Smooth muscle cell (in vitro differentiated cells): ENCODE data around the gene FMNL1. TPM values are rescaled to one million over a fixed set of nuclear protein-coding genes. Genes with fewer than 3 reads are reported as not detected.

Experiments used
- DNase-seq: peaks from one replicate; lab custom pipeline; 2025; ENCODE audit not compliant: unreplicated experiment; lab: John Stamatoyannopoulos, UW
- H2AFZ ChIP-seq: fragments of 200-600 bp; sonication (generic); 2 replicates; pipeline ENCODE4 v1.6.0; 2016; ENCODE audit warnings: antibody characterized with exemption, low read depth, mild to moderate bottlenecking
- H3F3A ChIP-seq: fragments of 200-600 bp; sonication (generic); 2 replicates; pipeline ENCODE4 v1.6.0; 2017; ENCODE audit warnings: antibody characterized with exemption, low read depth
- H3K27ac ChIP-seq: fragments of 200-600 bp; sonication (generic); 2 replicates; pipeline ENCODE4 v1.5.1; 2016; ENCODE audit warnings: low read depth, mild to moderate bottlenecking
- H3K27me3 ChIP-seq: fragments of 200-600 bp; sonication (generic); 2 replicates; pipeline ENCODE4 v1.6.1; 2016; ENCODE audit warnings: low read depth, mild to moderate bottlenecking
- H3K36me3 ChIP-seq: fragments of 200-600 bp; sonication (generic); 2 replicates; pipeline ENCODE4 v1.5.1; 2016; ENCODE audit warnings: low read depth
- H3K4me1 ChIP-seq: fragments of 200-600 bp; sonication (generic); 2 replicates; pipeline ENCODE4 v1.5.1; 2016; ENCODE audit warnings: low read depth
- H3K4me2 ChIP-seq: fragments of 200-600 bp; sonication (generic); 2 replicates; pipeline ENCODE4 v1.6.0; 2016; ENCODE audit warnings: mild to moderate bottlenecking
- H3K4me3 ChIP-seq: fragments of 200-600 bp; sonication (generic); 2 replicates; pipeline ENCODE4 v1.5.1; 2016; ENCODE audit warnings: mild to moderate bottlenecking
- H3K79me2 ChIP-seq: fragments of 200-600 bp; sonication (generic); 2 replicates; pipeline ENCODE4 v1.6.0; 2016; ENCODE audit warnings: low read depth, mild to moderate bottlenecking
- H3K9ac ChIP-seq: fragments of 200-600 bp; sonication (generic); 2 replicates; pipeline ENCODE4 v1.6.0; 2016; ENCODE audit warnings: low read depth
- H3K9me3 ChIP-seq: fragments of 200-600 bp; sonication (generic); replicated peaks from 2 replicates; pipeline ENCODE4 v1.5.1; 2016; ENCODE audit warnings: low read depth
- H4K20me1 ChIP-seq: fragments of 200-600 bp; sonication (generic); 2 replicates; pipeline ENCODE4 v1.6.0; 2016; ENCODE audit warnings: low read depth
- WGBS: methylation state at CpG from one replicate; pipeline ENCODE4 v1.1.7; 2016; ENCODE audit warnings: low lambda C conversion rate; 5-methylcytosine and 5-hydroxymethylcytosine counted together
- polyA plus RNA-seq: library from polyadenylated mRNA; unstranded; fragments of >200 nt; fragmentation: Nextera tagmentation; extraction: Ambion mirVana; gene quantifications from 2 replicates; pipeline ENCODE4 v1.2.1, GENCODE V29; 2016
- total RNA-seq: library from RNA; depleted of rRNA; stranded (reverse); fragments of >200 nt; gene quantifications from 2 replicates; pipeline ENCODE4 v1.2.3, GENCODE V29; 2014
- TF ChIP-seq, protein P1 (sequence below): fragments of 200-600 bp; sonication (generic); IDR thresholded peaks from 2 replicates; pipeline ENCODE4 v1.5.1; 2017; ENCODE audit warnings: borderline replicate concordance, mild to moderate bottlenecking, antibody characterized with exemption; ENCODE audit not compliant: insufficient read depth, poor library complexity, severe bottlenecking

Gene FMNL1, protein sequence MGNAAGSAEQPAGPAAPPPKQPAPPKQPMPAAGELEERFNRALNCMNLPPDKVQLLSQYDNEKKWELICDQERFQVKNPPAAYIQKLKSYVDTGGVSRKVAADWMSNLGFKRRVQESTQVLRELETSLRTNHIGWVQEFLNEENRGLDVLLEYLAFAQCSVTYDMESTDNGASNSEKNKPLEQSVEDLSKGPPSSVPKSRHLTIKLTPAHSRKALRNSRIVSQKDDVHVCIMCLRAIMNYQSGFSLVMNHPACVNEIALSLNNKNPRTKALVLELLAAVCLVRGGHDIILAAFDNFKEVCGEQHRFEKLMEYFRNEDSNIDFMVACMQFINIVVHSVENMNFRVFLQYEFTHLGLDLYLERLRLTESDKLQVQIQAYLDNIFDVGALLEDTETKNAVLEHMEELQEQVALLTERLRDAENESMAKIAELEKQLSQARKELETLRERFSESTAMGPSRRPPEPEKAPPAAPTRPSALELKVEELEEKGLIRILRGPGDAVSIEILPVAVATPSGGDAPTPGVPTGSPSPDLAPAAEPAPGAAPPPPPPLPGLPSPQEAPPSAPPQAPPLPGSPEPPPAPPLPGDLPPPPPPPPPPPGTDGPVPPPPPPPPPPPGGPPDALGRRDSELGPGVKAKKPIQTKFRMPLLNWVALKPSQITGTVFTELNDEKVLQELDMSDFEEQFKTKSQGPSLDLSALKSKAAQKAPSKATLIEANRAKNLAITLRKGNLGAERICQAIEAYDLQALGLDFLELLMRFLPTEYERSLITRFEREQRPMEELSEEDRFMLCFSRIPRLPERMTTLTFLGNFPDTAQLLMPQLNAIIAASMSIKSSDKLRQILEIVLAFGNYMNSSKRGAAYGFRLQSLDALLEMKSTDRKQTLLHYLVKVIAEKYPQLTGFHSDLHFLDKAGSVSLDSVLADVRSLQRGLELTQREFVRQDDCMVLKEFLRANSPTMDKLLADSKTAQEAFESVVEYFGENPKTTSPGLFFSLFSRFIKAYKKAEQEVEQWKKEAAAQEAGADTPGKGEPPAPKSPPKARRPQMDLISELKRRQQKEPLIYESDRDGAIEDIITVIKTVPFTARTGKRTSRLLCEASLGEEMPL
- total RNA-seq, result 0.90 TPM in 1 of 2 replicates, not detected in the other
- polyA plus RNA-seq, result 0.37 and 1.3 TPM in 2 replicates

DNA sequence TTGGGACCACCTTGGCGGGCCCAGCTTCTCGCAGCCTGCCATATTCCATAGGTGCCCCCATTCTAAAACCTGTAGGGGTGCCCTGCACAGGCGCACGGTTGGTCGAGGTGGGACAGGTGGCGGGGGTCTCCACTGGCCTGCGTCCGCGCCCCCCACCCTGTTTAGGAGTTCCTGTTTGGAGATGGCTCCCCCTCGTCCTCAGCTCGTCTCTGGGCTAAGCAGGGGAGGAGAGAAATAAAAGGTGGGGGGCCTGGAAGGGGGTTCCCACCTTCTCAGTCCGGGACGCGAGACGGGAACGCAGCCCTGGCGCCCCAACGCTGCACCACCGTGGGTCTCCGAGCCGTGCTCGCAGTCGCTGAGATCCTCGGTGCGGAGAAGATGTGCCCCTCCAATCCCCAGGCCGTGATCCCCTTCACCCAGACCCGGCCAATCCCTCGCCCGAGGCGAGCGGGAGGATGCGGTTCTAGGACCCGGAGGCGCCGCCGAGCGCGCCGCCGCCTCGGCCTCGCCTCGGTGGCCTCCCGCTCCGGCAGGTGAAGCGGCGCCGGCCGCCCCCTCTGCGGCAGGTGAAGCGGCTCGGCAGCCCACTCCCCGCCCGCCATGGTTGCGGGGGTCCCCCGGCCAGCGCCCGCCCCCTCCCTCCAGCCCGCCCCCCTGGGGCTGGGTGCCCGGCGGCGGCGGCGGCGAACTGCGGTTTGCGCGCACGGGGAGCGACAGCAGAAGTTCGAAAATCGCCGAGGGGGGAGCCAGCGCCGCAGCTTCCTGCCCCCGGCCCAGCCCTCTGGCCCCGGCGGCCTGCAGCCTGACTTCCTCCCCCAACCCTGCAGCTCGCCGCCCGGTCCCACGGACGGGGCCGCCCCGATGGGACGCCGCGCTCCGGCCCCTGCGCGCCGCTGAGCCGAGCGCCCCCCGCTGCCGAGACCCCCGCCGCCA, at the start of gene FMNL1:
FMNL1 (plus strand) TSS at position 805 of the 933 bp plus-strand sequence. CDS start 240 bp downstream, outside the sequence.
- H3K27me3 ChIP-seq, result peaks cover 42% of the 10 kb centered on the region
- H3K36me3 ChIP-seq, result no peaks in the 10 kb centered on the region
- no peaks in the 10 kb centered on the region for H3K9me3 ChIP-seq
- peak within 1 kb of the TSS; percentile 54 for H3K4me3 ChIP-seq
- H2AFZ ChIP-seq, result no peak within 1 kb of the TSS
- no peak within 1 kb of the TSS for H3K27ac ChIP-seq
- H4K20me1 ChIP-seq, result no peaks in the 10 kb centered on the region
- H3K4me1 ChIP-seq, result no peaks in the 10 kb centered on the region
- peaks cover 4% of the 10 kb centered on the region for H3F3A ChIP-seq
- H3K9ac ChIP-seq, result no peak within 1 kb of the TSS
- DNase-seq, result no peak
- TF ChIP-seq, protein P1, sequence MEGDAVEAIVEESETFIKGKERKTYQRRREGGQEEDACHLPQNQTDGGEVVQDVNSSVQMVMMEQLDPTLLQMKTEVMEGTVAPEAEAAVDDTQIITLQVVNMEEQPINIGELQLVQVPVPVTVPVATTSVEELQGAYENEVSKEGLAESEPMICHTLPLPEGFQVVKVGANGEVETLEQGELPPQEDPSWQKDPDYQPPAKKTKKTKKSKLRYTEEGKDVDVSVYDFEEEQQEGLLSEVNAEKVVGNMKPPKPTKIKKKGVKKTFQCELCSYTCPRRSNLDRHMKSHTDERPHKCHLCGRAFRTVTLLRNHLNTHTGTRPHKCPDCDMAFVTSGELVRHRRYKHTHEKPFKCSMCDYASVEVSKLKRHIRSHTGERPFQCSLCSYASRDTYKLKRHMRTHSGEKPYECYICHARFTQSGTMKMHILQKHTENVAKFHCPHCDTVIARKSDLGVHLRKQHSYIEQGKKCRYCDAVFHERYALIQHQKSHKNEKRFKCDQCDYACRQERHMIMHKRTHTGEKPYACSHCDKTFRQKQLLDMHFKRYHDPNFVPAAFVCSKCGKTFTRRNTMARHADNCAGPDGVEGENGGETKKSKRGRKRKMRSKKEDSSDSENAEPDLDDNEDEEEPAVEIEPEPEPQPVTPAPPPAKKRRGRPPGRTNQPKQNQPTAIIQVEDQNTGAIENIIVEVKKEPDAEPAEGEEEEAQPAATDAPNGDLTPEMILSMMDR, result no peak
- peak within 1 kb of the TSS; percentile 91 for H3K4me2 ChIP-seq
- H3K79me2 ChIP-seq, result no peaks in the 10 kb centered on the region
- WGBS, result 8% methylated on average over 59 of the region's 98 CpGs

DNA sequence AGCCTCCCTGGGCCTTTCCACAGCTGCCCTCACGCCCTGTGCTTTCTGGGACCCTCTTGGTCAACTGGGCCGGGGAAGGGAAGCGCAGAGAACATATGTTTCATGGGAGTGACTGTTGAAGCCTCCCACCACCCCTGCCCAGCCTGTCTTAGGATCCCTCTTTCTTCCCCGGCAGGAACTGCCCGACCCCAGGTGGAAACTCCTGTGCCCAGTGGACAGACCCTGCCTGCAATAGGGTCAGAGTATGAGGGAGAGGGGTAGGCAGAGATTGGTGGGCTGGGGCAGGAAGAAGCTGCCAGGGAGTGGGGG, 49.5 kb upstream of the FMNL1 start:
- DNase-seq, result no peak
- Histone ChIP-seq H3K4me2 (peak overlapping the region; percentile 30), H3K4me3 (no peak overlapping the region), H3K36me3 (no peaks in the 10 kb centered on the region), H3K79me2 (no peaks in the 10 kb centered on the region), H3K27me3 (no peaks in the 10 kb centered on the region), H3F3A (peaks cover 5% of the 10 kb centered on the region), H3K9ac (no peak overlapping the region), H3K9me3 (no peaks in the 10 kb centered on the region), H3K4me1 (peaks cover 24% of the 10 kb centered on the region), H4K20me1 (no peaks in the 10 kb centered on the region), H3K27ac (no peak overlapping the region), H2AFZ (no peak overlapping the region)
- TF ChIP-seq, protein P1, result no peak
- WGBS, result 76% methylated on average over 5 of the region's 5 CpGs

DNA sequence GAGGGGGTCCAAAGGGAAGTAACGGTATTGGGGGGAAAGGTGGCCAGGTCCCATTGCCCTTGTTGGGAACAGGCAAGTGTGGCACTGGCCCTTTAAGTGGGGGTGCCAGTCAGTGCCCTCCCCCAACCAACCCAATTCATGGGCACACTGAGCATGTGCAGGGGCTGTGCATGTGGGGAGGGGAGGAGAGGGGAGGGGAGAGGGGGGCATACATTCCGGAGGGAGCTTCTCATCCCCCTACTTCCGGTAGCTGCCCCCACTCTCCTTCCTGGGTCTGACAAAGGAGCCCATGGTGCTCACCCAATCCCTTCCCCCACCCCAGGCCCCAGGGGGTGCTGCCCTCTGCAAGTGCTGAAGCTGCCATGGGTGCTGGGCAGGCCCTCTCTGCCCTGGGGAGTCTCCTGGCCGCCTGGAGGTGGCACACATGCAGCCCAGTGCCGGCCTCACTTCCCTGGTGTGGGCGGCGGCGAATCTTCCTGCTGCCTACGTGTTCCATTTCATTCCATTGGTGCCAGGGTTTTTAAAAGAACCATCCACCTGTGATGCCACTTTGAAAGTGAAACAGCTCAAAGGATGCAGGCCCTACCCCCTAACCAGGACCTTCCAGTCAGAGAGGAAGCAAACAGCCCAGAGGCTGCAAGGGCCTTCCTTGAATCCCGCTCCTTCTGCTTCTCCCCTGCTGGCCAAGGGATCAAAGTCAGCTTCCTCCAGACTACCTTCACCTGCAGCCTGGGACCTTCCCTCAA, 49.0 kb upstream of the FMNL1 start:
- Histone ChIP-seq H2AFZ (no peak overlapping the region), H3K4me1 (peaks cover 24% of the 10 kb centered on the region), H3K4me2 (peak overlapping the region; percentile 30), H3K9me3 (no peaks in the 10 kb centered on the region), H3K27ac (no peak overlapping the region), H3K36me3 (no peaks in the 10 kb centered on the region), H3F3A (peaks cover 5% of the 10 kb centered on the region), H3K27me3 (no peaks in the 10 kb centered on the region), H3K79me2 (no peaks in the 10 kb centered on the region), H3K4me3 (no peak overlapping the region), H4K20me1 (no peaks in the 10 kb centered on the region), H3K9ac (no peak overlapping the region)
- DNase-seq, result no peak
- TF ChIP-seq, protein P1, result no peak
- 56% methylated on average over 10 of the region's 10 CpGs for WGBS
